Ovary (tissue), 3 donors: ENCODE measurements around the gene TDRD9.

ENCODE experiments used
- EP300 ChIP-seq: sonication (generic); formaldehyde crosslinking; IDR thresholded peaks from one replicate; pipeline ENCODE4 v1.6.1; 2017; ENCODE audit warnings: antibody characterized with exemption
- POLR2A ChIP-seq: fragments of 450-650 bp; IDR thresholded peaks from one replicate; pipeline ENCODE4 v1.6.1; 2017; ENCODE audit warnings: antibody characterized with exemption, mild to moderate bottlenecking, moderate library complexity
- TF ChIP-seq, protein P1 (sequence below), 3 donors: fragments of 450-650 bp in 2 of 3; fragments of 200-600 bp in 1 of 3; IDR thresholded peaks; one replicate each; pipeline versions ENCODE4 v1.5.1 to v1.8.0; 2016 to 2022; ENCODE audit warnings: antibody characterized with exemption in 3 of 3, mild to moderate bottlenecking in 1 of 3
- donor health status: DM: no; HTN: no; CAD: no.

DNA sequence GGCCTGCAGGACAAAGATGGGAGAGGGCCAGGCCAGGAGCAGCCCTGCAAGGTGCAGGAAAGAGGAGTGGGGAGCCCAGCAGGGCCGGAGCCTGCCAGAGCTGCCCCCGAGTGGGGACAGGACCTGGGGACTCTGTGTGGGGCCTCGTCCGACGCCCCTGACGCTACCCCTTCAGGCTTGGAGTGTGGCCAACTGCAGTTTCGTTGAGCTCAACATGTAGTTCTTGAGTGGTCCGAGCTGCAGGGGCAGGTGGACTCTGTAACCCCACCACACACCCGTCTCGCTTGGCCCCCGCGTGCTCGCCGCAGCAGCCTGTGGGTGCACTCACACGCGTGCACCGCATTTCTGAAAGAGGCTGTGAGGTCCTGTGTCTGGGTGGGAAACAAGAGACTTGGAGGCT lies 159.2 kb downstream of the TDRD9 start:
- TF ChIP-seq, protein P1, sequence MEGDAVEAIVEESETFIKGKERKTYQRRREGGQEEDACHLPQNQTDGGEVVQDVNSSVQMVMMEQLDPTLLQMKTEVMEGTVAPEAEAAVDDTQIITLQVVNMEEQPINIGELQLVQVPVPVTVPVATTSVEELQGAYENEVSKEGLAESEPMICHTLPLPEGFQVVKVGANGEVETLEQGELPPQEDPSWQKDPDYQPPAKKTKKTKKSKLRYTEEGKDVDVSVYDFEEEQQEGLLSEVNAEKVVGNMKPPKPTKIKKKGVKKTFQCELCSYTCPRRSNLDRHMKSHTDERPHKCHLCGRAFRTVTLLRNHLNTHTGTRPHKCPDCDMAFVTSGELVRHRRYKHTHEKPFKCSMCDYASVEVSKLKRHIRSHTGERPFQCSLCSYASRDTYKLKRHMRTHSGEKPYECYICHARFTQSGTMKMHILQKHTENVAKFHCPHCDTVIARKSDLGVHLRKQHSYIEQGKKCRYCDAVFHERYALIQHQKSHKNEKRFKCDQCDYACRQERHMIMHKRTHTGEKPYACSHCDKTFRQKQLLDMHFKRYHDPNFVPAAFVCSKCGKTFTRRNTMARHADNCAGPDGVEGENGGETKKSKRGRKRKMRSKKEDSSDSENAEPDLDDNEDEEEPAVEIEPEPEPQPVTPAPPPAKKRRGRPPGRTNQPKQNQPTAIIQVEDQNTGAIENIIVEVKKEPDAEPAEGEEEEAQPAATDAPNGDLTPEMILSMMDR (IDR thresholded peaks at IDR 0.05), result no peak
- TF ChIP-seq POLR2A (no peak), EP300 (no peak)
